WTC11 (cell line): ENCODE data around the gene PAFAH1B2. TPM values are rescaled to one million over a fixed set of nuclear protein-coding genes. Genes with fewer than 3 reads are reported as not detected.

Source experiments
- ATF1 ChIP-seq: sonication (generic); formaldehyde crosslinking; IDR thresholded peaks from 2 replicates; pipeline ENCODE4 v1.8.1; 2023; ENCODE audit warnings: mild to moderate bottlenecking, moderate library complexity, missing genetic modification reagents
- CREB1 ChIP-seq: sonication (generic); formaldehyde crosslinking; IDR thresholded peaks from 2 replicates; pipeline ENCODE4 v1.8.0; 2023; ENCODE audit warnings: mild to moderate bottlenecking, missing genetic modification reagents
- CREM ChIP-seq: sonication (generic); formaldehyde crosslinking; IDR thresholded peaks from 2 replicates; pipeline ENCODE4 v1.8.1; 2022; ENCODE audit warnings: mild to moderate bottlenecking, missing genetic modification reagents, moderate library complexity
- ESRRA ChIP-seq: sonication (generic); formaldehyde crosslinking; IDR thresholded peaks from 2 replicates; pipeline ENCODE4 v1.8.1; 2022; ENCODE audit warnings: mild to moderate bottlenecking, missing genetic modification reagents, borderline replicate concordance
- FOXJ3 ChIP-seq: sonication (generic); formaldehyde crosslinking; IDR thresholded peaks from 2 replicates; pipeline ENCODE4 v1.9.0; 2021; ENCODE audit warnings: missing genetic modification reagents, mild to moderate bottlenecking, borderline replicate concordance
- GABPB1 ChIP-seq: sonication (generic); formaldehyde crosslinking; IDR thresholded peaks from 2 replicates; pipeline ENCODE4 v1.8.1; 2023; ENCODE audit warnings: mild to moderate bottlenecking, missing genetic modification reagents
- GTF2I ChIP-seq: fragments of 250-450 bp; sonication (Bioruptor Pico); conservative IDR thresholded peaks from 2 replicates; pipeline ENCODE4 v1.4.0; 2021; ENCODE audit warnings: mild to moderate bottlenecking
- MXD4 ChIP-seq: fragments of 250-450 bp; sonication (Bioruptor Pico); IDR thresholded peaks from 2 replicates; pipeline ENCODE4 v1.8.0; 2021; ENCODE audit warnings: mild to moderate bottlenecking, moderate library complexity, borderline replicate concordance
- NFATC4 ChIP-seq: fragments of 250-450 bp; sonication (Bioruptor Pico); IDR thresholded peaks from 2 replicates; pipeline ENCODE4 v1.9.0; 2021; ENCODE audit warnings: mild to moderate bottlenecking
- NR3C1 ChIP-seq: sonication (generic); formaldehyde crosslinking; conservative IDR thresholded peaks from 2 replicates; pipeline ENCODE4 v1.8.1; 2023; ENCODE audit warnings: low read depth, mild to moderate bottlenecking, missing genetic modification reagents
- SMAD3 ChIP-seq: sonication (generic); formaldehyde crosslinking; IDR thresholded peaks from 2 replicates; pipeline ENCODE4 v1.8.0; 2022; ENCODE audit warnings: missing genetic modification reagents, mild to moderate bottlenecking, borderline replicate concordance
- SOX15 ChIP-seq: fragments of 250-450 bp; sonication (Bioruptor Pico); IDR thresholded peaks from 2 replicates; pipeline ENCODE4 v1.9.0; 2021; ENCODE audit warnings: mild to moderate bottlenecking
- TP53 ChIP-seq: sonication (generic); formaldehyde crosslinking; IDR thresholded peaks from 2 replicates; pipeline ENCODE4 v1.8.1; 2023; ENCODE audit warnings: mild to moderate bottlenecking, missing genetic modification reagents
- ZNF138 ChIP-seq: sonication (generic); formaldehyde crosslinking; conservative IDR thresholded peaks from 2 replicates; pipeline ENCODE4 v1.8.1; 2022; ENCODE audit warnings: mild to moderate bottlenecking, moderate library complexity, missing genetic modification reagents
- ZNF671 ChIP-seq: fragments of 250-450 bp; sonication (Bioruptor Pico); IDR thresholded peaks from 2 replicates; pipeline ENCODE4 v1.8.0; 2021; ENCODE audit warnings: mild to moderate bottlenecking
- total RNA-seq: library from RNA; stranded (reverse); gene quantifications from 3 replicates; pipeline ENCODE4 v1.2.3, GENCODE V29; 2021
- TF ChIP-seq, protein P1 (sequence below): sonication (generic); formaldehyde crosslinking; IDR thresholded peaks from 2 replicates; pipeline ENCODE4 v1.8.0; 2022; ENCODE audit warnings: mild to moderate bottlenecking, missing genetic modification reagents
- TF ChIP-seq, protein P2 (sequence below): fragments of 250-450 bp; sonication (Bioruptor Pico); IDR thresholded peaks from 2 replicates; pipeline ENCODE4 v1.9.0; 2021; ENCODE audit warnings: mild to moderate bottlenecking, borderline replicate concordance
- TF ChIP-seq, protein P3 (sequence below): fragments of 250-450 bp; sonication (Bioruptor Pico); IDR thresholded peaks from 2 replicates; pipeline ENCODE4 v2.1.2; 2022; ENCODE audit warnings: mild to moderate bottlenecking, moderate library complexity
- TF ChIP-seq, protein P4 (sequence below): sonication (generic); formaldehyde crosslinking; IDR thresholded peaks from 2 replicates; pipeline ENCODE4 v1.8.1; 2023; ENCODE audit warnings: mild to moderate bottlenecking, missing genetic modification reagents
- TF ChIP-seq, protein P5 (sequence below): fragments of 200-600 bp; IDR thresholded peaks from 2 replicates; pipeline ENCODE4 v1.8.0; 2022; ENCODE audit warnings: antibody characterized with exemption
- TF ChIP-seq, protein P6 (sequence below): sonication (generic); formaldehyde crosslinking; IDR thresholded peaks from 2 replicates; pipeline ENCODE4 v1.8.1; 2022; ENCODE audit warnings: low read depth, mild to moderate bottlenecking, moderate library complexity, missing genetic modification reagents, borderline replicate concordance
- TF ChIP-seq, protein P7 (sequence below): sonication (generic); formaldehyde crosslinking; IDR thresholded peaks from 2 replicates; pipeline ENCODE4 v1.8.1; 2022; ENCODE audit warnings: missing genetic modification reagents, borderline replicate concordance
- TF ChIP-seq, protein P8 (sequence below): fragments of 250-450 bp; sonication (Bioruptor Pico); IDR thresholded peaks from 2 replicates; pipeline ENCODE4 v1.8.0; 2021; ENCODE audit warnings: mild to moderate bottlenecking

The PAFAH1B2 gene
- total RNA-seq, 1 experiment from 2014 or later = 138 TPM

DNA sequence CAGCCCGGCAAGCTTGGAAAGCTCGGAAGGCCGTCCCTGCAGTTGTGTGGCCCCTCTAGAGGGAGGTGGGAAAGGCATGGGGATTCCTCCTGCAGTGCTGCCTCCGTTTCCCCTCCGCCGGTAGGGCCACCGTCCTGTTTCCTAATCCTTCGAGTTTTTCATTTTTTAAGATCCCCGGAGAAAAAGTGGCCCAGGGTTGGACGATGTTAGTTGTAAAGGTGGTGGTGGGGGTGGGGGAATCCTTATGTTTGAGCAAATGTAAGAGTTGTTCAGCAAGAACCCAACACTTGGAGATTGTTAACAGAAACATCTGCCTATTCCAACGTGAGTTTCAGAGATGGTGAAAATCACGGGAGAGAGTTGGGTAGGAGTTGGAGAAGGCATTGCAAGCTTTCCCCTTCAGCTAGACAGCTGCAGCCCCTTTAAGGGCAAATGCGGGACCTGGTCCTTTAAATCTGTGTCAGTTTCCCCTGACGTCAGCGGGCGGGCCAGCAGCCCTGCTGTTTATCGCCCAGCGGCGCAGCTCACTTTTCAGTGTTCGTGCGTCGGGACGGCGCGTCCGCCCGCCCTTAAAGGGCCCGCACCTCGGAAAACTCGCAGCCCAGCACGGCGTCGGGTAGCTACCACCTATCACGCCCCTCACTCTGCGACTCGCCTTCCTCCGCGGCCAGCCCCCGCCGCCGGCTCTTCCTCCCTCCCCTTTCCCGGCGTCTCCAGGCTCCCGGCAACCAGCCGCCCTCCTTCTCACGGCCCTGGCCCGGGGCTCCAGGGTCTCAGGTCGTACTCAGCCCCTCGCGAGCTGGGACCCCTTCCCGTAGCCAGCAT is 34.3 kb downstream of the PAFAH1B2 start, which contains the start of gene SIDT2 (continued):
- TF ChIP-seq, protein P1, sequence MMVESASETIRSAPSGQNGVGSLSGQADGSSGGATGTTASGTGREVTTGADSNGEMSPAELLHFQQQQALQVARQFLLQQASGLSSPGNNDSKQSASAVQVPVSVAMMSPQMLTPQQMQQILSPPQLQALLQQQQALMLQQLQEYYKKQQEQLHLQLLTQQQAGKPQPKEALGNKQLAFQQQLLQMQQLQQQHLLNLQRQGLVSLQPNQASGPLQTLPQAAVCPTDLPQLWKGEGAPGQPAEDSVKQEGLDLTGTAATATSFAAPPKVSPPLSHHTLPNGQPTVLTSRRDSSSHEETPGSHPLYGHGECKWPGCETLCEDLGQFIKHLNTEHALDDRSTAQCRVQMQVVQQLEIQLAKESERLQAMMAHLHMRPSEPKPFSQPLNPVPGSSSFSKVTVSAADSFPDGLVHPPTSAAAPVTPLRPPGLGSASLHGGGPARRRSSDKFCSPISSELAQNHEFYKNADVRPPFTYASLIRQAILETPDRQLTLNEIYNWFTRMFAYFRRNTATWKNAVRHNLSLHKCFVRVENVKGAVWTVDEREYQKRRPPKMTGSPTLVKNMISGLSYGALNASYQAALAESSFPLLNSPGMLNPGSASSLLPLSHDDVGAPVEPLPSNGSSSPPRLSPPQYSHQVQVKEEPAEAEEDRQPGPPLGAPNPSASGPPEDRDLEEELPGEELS (CRISPR knock-in tag) = peak; percentile 67; the same call in 1 of the 2 replicates
- TF ChIP-seq SMAD3 = no peak
- TF ChIP-seq CREM (CRISPR knock-in tag) = peak; percentile 88; the same call in 1 of the 2 replicates
- TF ChIP-seq, protein P2, sequence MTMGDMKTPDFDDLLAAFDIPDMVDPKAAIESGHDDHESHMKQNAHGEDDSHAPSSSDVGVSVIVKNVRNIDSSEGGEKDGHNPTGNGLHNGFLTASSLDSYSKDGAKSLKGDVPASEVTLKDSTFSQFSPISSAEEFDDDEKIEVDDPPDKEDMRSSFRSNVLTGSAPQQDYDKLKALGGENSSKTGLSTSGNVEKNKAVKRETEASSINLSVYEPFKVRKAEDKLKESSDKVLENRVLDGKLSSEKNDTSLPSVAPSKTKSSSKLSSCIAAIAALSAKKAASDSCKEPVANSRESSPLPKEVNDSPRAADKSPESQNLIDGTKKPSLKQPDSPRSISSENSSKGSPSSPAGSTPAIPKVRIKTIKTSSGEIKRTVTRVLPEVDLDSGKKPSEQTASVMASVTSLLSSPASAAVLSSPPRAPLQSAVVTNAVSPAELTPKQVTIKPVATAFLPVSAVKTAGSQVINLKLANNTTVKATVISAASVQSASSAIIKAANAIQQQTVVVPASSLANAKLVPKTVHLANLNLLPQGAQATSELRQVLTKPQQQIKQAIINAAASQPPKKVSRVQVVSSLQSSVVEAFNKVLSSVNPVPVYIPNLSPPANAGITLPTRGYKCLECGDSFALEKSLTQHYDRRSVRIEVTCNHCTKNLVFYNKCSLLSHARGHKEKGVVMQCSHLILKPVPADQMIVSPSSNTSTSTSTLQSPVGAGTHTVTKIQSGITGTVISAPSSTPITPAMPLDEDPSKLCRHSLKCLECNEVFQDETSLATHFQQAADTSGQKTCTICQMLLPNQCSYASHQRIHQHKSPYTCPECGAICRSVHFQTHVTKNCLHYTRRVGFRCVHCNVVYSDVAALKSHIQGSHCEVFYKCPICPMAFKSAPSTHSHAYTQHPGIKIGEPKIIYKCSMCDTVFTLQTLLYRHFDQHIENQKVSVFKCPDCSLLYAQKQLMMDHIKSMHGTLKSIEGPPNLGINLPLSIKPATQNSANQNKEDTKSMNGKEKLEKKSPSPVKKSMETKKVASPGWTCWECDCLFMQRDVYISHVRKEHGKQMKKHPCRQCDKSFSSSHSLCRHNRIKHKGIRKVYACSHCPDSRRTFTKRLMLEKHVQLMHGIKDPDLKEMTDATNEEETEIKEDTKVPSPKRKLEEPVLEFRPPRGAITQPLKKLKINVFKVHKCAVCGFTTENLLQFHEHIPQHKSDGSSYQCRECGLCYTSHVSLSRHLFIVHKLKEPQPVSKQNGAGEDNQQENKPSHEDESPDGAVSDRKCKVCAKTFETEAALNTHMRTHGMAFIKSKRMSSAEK = no peak
- no peak for TF ChIP-seq FOXJ3 (CRISPR knock-in tag)
- TF ChIP-seq, protein P3, sequence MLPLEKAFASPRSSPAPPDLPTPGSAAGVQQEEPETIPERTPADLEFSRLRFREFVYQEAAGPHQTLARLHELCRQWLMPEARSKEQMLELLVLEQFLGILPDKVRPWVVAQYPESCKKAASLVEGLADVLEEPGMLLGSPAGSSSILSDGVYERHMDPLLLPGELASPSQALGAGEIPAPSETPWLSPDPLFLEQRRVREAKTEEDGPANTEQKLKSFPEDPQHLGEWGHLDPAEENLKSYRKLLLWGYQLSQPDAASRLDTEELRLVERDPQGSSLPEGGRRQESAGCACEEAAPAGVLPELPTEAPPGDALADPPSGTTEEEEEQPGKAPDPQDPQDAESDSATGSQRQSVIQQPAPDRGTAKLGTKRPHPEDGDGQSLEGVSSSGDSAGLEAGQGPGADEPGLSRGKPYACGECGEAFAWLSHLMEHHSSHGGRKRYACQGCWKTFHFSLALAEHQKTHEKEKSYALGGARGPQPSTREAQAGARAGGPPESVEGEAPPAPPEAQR (CRISPR knock-in tag) = no peak
- TF ChIP-seq ATF1 (CRISPR knock-in tag) = no peak
- TF ChIP-seq, protein P4, sequence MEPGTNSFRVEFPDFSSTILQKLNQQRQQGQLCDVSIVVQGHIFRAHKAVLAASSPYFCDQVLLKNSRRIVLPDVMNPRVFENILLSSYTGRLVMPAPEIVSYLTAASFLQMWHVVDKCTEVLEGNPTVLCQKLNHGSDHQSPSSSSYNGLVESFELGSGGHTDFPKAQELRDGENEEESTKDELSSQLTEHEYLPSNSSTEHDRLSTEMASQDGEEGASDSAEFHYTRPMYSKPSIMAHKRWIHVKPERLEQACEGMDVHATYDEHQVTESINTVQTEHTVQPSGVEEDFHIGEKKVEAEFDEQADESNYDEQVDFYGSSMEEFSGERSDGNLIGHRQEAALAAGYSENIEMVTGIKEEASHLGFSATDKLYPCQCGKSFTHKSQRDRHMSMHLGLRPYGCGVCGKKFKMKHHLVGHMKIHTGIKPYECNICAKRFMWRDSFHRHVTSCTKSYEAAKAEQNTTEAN (CRISPR knock-in tag) = no peak
- no peak for TF ChIP-seq SOX15 (CRISPR knock-in tag)
- TF ChIP-seq ZNF671 = peak; percentile 22; the same call in 1 of the 2 replicates
- no peak for TF ChIP-seq GTF2I
- no peak for TF ChIP-seq ZNF138
- TF ChIP-seq ESRRA (CRISPR knock-in tag) = no peak
- TF ChIP-seq, protein P5, sequence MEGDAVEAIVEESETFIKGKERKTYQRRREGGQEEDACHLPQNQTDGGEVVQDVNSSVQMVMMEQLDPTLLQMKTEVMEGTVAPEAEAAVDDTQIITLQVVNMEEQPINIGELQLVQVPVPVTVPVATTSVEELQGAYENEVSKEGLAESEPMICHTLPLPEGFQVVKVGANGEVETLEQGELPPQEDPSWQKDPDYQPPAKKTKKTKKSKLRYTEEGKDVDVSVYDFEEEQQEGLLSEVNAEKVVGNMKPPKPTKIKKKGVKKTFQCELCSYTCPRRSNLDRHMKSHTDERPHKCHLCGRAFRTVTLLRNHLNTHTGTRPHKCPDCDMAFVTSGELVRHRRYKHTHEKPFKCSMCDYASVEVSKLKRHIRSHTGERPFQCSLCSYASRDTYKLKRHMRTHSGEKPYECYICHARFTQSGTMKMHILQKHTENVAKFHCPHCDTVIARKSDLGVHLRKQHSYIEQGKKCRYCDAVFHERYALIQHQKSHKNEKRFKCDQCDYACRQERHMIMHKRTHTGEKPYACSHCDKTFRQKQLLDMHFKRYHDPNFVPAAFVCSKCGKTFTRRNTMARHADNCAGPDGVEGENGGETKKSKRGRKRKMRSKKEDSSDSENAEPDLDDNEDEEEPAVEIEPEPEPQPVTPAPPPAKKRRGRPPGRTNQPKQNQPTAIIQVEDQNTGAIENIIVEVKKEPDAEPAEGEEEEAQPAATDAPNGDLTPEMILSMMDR = no peak
- TF ChIP-seq, protein P6, sequence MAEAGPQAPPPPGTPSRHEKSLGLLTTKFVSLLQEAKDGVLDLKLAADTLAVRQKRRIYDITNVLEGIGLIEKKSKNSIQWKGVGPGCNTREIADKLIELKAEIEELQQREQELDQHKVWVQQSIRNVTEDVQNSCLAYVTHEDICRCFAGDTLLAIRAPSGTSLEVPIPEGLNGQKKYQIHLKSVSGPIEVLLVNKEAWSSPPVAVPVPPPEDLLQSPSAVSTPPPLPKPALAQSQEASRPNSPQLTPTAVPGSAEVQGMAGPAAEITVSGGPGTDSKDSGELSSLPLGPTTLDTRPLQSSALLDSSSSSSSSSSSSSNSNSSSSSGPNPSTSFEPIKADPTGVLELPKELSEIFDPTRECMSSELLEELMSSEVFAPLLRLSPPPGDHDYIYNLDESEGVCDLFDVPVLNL (CRISPR knock-in tag) = no peak
- TF ChIP-seq NFATC4 (CRISPR knock-in tag) = peak; percentile 65; the same call in 1 of the 2 replicates
- TF ChIP-seq, protein P7, sequence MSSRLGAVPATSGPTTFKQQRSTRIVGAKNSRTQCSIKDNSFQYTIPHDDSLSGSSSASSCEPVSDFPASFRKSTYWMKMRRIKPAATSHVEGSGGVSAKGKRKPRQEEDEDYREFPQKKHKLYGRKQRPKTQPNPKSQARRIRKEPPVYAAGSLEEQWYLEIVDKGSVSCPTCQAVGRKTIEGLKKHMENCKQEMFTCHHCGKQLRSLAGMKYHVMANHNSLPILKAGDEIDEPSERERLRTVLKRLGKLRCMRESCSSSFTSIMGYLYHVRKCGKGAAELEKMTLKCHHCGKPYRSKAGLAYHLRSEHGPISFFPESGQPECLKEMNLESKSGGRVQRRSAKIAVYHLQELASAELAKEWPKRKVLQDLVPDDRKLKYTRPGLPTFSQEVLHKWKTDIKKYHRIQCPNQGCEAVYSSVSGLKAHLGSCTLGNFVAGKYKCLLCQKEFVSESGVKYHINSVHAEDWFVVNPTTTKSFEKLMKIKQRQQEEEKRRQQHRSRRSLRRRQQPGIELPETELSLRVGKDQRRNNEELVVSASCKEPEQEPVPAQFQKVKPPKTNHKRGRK = no peak
- TF ChIP-seq MXD4 (CRISPR knock-in tag) = no peak
- no peak for TF ChIP-seq CREB1 (CRISPR knock-in tag)
- TF ChIP-seq, protein P8, sequence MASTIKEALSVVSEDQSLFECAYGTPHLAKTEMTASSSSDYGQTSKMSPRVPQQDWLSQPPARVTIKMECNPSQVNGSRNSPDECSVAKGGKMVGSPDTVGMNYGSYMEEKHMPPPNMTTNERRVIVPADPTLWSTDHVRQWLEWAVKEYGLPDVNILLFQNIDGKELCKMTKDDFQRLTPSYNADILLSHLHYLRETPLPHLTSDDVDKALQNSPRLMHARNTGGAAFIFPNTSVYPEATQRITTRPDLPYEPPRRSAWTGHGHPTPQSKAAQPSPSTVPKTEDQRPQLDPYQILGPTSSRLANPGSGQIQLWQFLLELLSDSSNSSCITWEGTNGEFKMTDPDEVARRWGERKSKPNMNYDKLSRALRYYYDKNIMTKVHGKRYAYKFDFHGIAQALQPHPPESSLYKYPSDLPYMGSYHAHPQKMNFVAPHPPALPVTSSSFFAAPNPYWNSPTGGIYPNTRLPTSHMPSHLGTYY (CRISPR knock-in tag) = peak; percentile 86; the same call in 1 of the 2 replicates
- no peak for TF ChIP-seq TP53 (CRISPR knock-in tag)
- no peak for TF ChIP-seq NR3C1 (CRISPR knock-in tag)
- no peak; the same call in 1 of the 2 replicates for TF ChIP-seq GABPB1
